Cardiac fibroblast (primary cell): ENCODE data around the gene SMIM13.
A peak's percentile ranks its signal among the peaks of the same experiment; 100 is the strongest.
"Not testable (repeated sequence)": the region's sequence is repeated elsewhere in the genome, so short reads cannot be mapped to it uniquely, and the experiment has no call there.

Experiments used
- DNase-seq, 2 donors: peaks; one replicate each; pipeline versions ENCODE4 v3.0.0 to v3.0.0-alpha.2; 2010; ENCODE audit warnings: low read depth in 2 of 2
- H3K4me3 ChIP-seq, 2 donors: replicated peaks in 1 of 2; 1 replicate in 1 of 2; 2 replicates in 1 of 2; pipeline ENCODE4 v1.5.1; 2011; ENCODE audit warnings: low read depth in 2 of 2, low read length in 2 of 2, mild to moderate bottlenecking in 2 of 2, moderate library complexity in 1 of 2
- TF ChIP-seq, protein P1 (sequence below): IDR thresholded peaks from one replicate; pipeline ENCODE4 v1.5.1; 2011; ENCODE audit warnings: low read depth, mild to moderate bottlenecking, low read length, inconsistent platforms

The SMIM13 gene

GRCh38 chr6:11101417-11101816, 7.8 kb downstream of the SMIM13 start:
- H3K4me3 ChIP-seq = no peak overlapping the region
- TF ChIP-seq, protein P1, sequence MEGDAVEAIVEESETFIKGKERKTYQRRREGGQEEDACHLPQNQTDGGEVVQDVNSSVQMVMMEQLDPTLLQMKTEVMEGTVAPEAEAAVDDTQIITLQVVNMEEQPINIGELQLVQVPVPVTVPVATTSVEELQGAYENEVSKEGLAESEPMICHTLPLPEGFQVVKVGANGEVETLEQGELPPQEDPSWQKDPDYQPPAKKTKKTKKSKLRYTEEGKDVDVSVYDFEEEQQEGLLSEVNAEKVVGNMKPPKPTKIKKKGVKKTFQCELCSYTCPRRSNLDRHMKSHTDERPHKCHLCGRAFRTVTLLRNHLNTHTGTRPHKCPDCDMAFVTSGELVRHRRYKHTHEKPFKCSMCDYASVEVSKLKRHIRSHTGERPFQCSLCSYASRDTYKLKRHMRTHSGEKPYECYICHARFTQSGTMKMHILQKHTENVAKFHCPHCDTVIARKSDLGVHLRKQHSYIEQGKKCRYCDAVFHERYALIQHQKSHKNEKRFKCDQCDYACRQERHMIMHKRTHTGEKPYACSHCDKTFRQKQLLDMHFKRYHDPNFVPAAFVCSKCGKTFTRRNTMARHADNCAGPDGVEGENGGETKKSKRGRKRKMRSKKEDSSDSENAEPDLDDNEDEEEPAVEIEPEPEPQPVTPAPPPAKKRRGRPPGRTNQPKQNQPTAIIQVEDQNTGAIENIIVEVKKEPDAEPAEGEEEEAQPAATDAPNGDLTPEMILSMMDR = no peak
- DNase-seq = no peak

- TF ChIP-seq, protein P1 = no peak
- H3K4me3 ChIP-seq = no peak overlapping the region
- DNase-seq = no peak
These were observed 9.4 kb downstream of the SMIM13 start for GRCh38 chr6:11103065-11103464.

DNA sequence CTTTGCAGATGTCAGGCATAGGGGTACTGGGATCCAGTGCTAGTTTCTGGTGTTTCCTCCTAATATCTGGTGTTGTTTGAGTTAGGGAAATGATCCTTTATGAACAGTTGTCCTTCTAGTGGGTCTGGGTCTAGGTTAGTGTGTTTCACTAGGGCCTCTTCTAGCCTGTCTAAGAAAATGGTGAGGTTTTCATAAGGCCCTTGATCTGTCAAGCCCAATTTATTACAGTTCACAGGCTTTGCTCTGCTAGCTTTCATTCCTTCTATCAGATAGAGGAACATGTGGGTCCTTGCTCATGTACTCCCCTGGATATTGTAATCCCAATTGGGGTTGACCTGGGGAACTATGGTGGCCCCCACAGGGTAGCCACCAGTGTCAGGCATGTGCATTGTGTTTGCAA, 15.1 kb downstream of the SMIM13 start:
- no peak for DNase-seq
- TF ChIP-seq, protein P1 = no peak
- no peak overlapping the region for H3K4me3 ChIP-seq

DNA sequence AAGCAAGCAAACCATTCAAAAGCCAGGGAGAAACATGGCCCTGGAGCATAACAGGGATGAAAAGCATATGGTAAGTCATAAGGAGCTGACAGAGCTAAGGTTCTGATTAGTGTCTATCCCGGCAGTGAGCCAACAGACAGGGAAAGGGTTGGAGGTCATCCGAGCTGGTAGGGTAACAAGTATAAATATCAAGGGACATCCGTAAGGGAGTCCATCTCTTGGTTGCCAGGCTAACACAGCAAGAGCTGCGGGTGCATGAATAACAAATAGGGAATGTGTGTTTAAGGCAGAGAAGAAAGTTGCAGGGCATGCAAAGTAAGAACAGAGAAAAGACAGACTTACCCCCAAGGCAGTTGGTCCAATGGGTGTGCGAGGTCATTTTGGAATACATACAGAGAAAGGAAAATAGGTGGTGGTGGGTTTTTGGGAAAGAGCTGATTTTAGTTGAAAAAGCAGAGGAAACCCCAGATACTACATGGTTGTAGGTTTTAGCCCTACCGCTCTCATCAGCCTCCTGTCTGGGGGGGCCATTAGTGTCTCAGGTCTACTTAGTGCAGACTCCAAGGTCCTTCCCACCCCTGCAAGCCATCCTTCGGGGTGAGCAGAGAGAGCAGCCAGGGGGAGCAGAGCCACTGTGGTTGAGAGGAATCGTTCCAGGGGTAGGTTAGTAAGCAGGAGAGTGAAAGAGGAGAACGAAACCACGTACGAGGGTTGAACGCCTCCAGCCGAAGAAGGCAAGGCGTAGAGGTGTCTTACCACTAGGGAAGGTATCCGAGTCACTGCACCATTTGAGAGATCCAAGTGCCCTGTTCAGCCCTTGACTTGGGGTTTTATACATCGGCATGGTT, 17.5 kb downstream of the SMIM13 start, which contains the start of gene ERVFRD-1:
Gene ERVFRD-1 (minus strand): TSS at position 805 of the 848 bp plus-strand sequence. CDS start 6,415 bp downstream, outside the sequence.
- DNase-seq = no peak

DNA sequence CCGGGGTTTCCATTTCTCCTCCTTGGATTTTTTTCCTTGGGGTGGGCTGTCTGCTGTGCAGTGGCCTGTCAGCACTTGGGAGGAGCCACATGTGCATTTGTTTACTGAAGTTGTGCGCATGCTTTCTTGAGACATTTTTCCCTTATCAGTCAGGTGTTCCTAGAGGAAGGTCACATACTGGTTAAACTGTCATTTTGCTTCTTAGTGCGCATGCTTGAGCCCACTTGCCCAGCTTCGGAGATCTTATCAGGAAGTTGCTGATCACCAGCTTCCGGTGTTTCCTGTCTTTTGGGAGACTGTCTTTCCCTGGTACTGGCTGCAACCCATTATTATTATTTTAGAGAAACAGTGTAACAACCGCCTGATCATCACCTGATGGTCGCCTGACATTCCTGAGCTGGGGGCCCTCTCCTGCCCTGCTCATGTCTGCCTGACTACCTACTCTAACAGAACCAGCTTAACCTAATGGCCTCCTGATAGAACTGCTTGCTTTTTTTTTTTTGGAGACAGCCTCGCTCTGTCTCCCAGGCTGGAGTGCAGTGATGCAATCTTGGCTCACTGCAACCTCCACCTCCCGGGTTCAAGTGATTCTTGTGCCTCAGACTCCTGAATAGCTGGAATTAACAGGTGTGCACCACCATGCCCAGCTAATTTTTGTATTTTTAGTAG, 18.3 kb downstream of the SMIM13 start:
- peak in 1 of 2 donors; percentile 29 for DNase-seq
- TF ChIP-seq, protein P1 = no peak
- H3K4me3 ChIP-seq = no peak overlapping the region

More for the DNA sequence above, 17.5 kb downstream of the SMIM13 start, which contains the start of gene ERVFRD-1:
- TF ChIP-seq, protein P1 = no peak
- H3K4me3 ChIP-seq = no peak within 1 kb of the TSS

GRCh38 chr6:11113038-11113437, 19.4 kb downstream of the SMIM13 start:
- TF ChIP-seq, protein P1 = no peak
- H3K4me3 ChIP-seq = no peak overlapping the region
- DNase-seq = peak; percentile 29 to 40

DNA sequence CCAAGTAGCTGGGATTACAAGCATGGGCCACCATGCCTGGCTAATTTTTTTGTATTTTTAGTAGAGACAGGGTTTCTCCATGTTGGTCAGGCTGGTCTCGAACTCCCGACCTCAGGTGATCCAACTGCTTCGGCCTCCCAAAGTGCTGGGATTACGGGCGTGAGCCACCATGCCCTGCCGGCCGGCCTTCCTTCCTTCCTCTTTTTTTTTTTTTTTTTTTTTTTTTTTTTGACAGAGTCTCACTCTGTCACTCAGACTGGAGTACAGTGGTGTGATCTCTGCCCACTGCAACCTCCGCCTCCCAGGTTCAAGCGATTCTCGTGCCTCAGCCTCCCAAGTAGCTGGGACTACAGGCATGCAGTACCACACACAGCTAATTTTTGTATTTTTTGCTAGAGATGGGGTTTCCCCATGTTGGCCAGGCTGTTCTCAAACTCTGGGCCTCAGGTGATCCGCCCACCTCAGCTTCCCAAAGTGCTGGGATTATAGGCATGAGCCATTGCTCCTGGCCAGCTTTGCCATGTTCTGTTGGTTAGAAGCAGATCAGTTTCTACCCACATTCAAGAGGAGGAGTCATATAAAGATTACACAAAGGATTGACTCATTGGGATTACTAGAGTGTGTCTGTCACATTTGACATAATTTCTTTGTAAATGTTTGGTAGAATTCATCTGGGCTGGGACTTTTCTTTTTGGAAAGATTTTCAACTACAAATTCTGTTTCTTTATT, 22.3 kb downstream of the SMIM13 start:
- DNase-seq = peak; percentile 23 to 62
- not testable (repeated sequence) for H3K4me3 ChIP-seq
